ENCODE data around the gene SUSD6. TPM values are rescaled to one million over a fixed set of nuclear protein-coding genes. Genes with fewer than 3 reads are reported as not detected.
"Not testable (repeated sequence)": the region's sequence is repeated elsewhere in the genome, so short reads cannot be mapped to it uniquely, and the experiment has no call there.

The SUSD6 gene
- total and polyA plus RNA-seq, 4 donors, result 16.0 to 75.1 (median 61.0) TPM

DNA sequence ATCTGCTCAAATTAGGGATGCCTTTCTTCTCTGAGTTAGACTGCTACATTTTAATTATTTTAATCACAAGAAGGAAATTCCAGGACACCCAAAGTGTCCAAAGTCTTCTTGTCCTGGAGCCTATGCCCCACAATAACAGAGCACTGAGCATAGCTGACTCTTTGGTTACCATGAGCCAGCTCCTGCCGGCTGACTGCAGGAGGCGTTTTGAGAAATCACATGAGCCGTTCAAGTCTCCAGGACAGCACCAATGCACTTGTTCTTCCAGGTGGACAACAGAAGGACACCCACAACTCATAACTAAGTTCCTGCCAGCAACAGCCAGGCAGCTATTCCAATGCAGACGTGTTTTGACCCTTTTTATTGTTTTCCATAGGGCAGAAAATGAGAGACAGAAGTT, 109.5 kb downstream of the SUSD6 start:
- Histone ChIP-seq H3K9me3 (ENCODE audit: control insufficient read depth in 4 of 4, insufficient read depth in 3 of 4, low read length in 3 of 4) (peaks cover 0 to 2% (median 0%) of the 10 kb centered on the region in 4 donors), H3K9ac (ENCODE audit: insufficient read depth in 1 of 2, low read length in 2 of 2) (no peak overlapping the region), H3K27me3 (ENCODE audit: control insufficient read depth in 3 of 3, insufficient read depth in 3 of 3, low read length in 2 of 3) (no peaks in the 10 kb centered on the region), H3K36me3 (ENCODE audit: control insufficient read depth in 4 of 4, insufficient read depth in 4 of 4, low read length in 4 of 4) (no peaks in the 10 kb centered on the region), H3K27ac (ENCODE audit: low read depth in 1 of 2, low read length in 1 of 2) (no peak overlapping the region), H3K4me3 (no peak overlapping the region), H3K4me1 (ENCODE audit: control insufficient read depth in 5 of 5, insufficient read depth in 5 of 5, low read length in 5 of 5) (peaks cover 6 to 31% (median 17%) of the 10 kb centered on the region in 5 donors)
- ATAC-seq (ENCODE audit: insufficient read depth, low FRiP score) (no peak), DNase-seq (no peak)
- TF ChIP-seq, protein P1, sequence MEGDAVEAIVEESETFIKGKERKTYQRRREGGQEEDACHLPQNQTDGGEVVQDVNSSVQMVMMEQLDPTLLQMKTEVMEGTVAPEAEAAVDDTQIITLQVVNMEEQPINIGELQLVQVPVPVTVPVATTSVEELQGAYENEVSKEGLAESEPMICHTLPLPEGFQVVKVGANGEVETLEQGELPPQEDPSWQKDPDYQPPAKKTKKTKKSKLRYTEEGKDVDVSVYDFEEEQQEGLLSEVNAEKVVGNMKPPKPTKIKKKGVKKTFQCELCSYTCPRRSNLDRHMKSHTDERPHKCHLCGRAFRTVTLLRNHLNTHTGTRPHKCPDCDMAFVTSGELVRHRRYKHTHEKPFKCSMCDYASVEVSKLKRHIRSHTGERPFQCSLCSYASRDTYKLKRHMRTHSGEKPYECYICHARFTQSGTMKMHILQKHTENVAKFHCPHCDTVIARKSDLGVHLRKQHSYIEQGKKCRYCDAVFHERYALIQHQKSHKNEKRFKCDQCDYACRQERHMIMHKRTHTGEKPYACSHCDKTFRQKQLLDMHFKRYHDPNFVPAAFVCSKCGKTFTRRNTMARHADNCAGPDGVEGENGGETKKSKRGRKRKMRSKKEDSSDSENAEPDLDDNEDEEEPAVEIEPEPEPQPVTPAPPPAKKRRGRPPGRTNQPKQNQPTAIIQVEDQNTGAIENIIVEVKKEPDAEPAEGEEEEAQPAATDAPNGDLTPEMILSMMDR (IDR thresholded peaks at IDR 0.05; ENCODE audit: control extremely low read depth, extremely low read depth), result no peak
- 73 to 85% methylated on average over 4 of the region's 4 CpGs for WGBS, 2 donors

DNA sequence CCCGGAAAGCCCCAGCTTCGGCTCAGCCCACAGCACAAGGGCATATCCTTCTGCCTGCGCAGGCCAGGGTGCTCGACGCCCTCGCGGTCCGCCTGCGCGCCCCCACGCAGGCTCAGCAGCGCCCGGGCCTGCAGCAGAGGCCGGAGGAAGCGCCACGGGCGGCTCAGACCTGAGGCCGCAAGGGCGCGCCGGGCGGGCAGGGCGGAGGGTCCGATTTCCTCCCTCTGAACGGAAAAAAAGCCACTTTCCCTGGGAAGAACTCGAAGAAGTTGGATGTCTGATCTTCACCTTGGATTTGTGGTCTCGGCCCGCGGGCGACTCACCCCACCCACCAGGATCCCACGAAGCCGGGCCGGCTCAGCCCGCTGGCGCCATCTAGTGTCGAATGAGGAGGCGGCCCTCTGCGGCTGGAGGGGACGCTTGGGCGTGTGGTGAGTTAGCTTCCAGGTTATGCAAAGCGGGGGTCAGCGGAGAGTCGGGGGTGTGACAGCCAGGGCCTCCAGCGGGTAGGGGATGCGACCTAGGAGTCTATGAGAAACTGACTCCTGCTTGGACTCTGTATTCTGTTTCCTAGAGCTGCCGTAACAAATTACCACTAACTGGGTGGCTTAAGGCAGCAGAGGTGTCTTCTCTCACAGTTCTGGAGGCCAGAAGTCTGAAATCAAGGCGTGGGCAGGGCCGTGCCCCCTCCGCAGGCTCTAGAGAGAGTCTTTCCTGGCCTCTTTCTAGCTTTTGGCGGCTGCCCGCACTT, 115.5 kb downstream of the SUSD6 start:
- Histone ChIP-seq H3K4me3 (no peak overlapping the region), H3K27me3 (ENCODE audit: control insufficient read depth in 3 of 3, insufficient read depth in 3 of 3, low read length in 2 of 3) (no peaks in the 10 kb centered on the region), H3K27ac (ENCODE audit: low read depth in 1 of 2, low read length in 1 of 2) (peak overlapping the region; percentile 15 to 52), H3K9ac (ENCODE audit: insufficient read depth in 1 of 2, low read length in 2 of 2) (no peak overlapping the region), H3K36me3 (ENCODE audit: control insufficient read depth in 4 of 4, insufficient read depth in 4 of 4, low read length in 4 of 4) (no peaks in the 10 kb centered on the region), H3K4me1 (ENCODE audit: control insufficient read depth in 5 of 5, insufficient read depth in 5 of 5, low read length in 5 of 5) (peaks cover 0 to 6% (median 0%) of the 10 kb centered on the region in 5 donors), H3K9me3 (ENCODE audit: control insufficient read depth in 4 of 4, insufficient read depth in 3 of 4, low read length in 3 of 4) (no peaks in the 10 kb centered on the region)
- TF ChIP-seq, protein P1 (IDR thresholded peaks at IDR 0.05; ENCODE audit: control extremely low read depth, extremely low read depth), result peak; percentile 89
- DNase-seq, result peak; percentile 76 to 82 (median 81)
- WGBS, 2 donors, result 4 to 8% methylated on average over 50 to 51 of the region's 51 CpGs
- peak; percentile 95 for ATAC-seq (ENCODE audit: insufficient read depth, low FRiP score)

DNA sequence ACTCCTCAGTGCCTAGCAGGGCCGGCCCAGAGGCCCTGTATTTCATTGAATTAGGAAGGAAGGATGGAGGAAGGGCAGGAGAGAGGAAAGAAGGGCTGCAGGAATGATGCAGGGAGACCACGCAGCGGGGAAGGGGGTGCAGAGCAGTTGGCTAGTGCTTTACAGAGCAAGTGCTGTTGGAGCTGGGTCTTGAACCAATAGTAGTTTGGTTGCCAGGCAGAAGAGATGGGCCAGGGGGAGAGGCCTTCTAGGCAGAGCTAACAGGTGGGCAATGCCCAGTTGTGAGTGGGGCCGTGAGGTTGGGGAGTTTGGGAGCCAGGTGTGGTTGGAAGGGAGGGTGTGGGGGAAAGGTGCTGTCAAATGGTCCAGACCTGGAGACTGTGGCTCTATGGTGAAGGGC, 116.5 kb downstream of the SUSD6 start:
- Histone ChIP-seq H3K9ac (ENCODE audit: insufficient read depth in 1 of 2, low read length in 2 of 2) (no peak overlapping the region), H3K27ac (ENCODE audit: low read depth in 1 of 2, low read length in 1 of 2) (no peak overlapping the region)
- WGBS, 2 donors, result 88 to 89% methylated on average over 4 of the region's 4 CpGs

DNA sequence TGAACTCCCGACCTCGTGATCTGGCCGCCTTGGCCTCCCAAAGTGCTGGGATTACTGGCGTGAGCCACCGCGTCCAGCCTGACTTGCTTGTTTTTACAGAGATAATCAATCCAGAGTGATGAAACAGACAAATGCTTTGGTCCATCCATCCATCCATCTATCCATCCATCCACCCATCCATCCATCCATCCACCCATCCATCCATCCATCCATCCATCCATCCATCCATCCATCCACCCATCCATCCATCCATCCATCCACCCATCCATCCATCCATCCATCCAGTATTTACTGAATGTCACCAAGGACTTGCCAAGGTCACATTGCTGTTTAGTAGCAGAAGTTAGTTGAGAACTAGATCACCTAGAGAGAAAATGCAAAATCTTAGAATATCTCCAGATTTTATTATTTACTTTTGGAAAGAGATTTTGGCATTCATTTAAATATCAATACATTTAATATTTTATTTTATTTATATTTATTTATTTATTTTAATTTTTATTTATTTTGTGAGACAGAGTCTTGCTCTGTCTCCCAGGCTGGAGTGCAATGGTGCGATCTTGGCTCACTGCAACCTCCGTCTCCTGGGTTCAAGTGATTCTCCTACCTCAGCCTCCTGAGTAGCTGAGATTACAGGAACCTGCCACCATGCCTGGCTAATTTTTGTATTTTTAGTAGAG, 120.7 kb downstream of the SUSD6 start:
- DNase-seq, result not testable (repeated sequence)

More for the DNA sequence above, 116.5 kb downstream of the SUSD6 start:
- DNase-seq (no peak), ATAC-seq (ENCODE audit: insufficient read depth, low FRiP score) (no peak)
- no peak overlapping the region for H3K4me3 ChIP-seq
- no peaks in the 10 kb centered on the region for H3K36me3 ChIP-seq (ENCODE audit: control insufficient read depth in 4 of 4, insufficient read depth in 4 of 4, low read length in 4 of 4)
- TF ChIP-seq, protein P1 (IDR thresholded peaks at IDR 0.05; ENCODE audit: control extremely low read depth, extremely low read depth), result no peak
- peaks cover 0 to 6% (median 0%) of the 10 kb centered on the region in 5 donors for H3K4me1 ChIP-seq (ENCODE audit: control insufficient read depth in 5 of 5, insufficient read depth in 5 of 5, low read length in 5 of 5)
- no peaks in the 10 kb centered on the region for H3K27me3 ChIP-seq (ENCODE audit: control insufficient read depth in 3 of 3, insufficient read depth in 3 of 3, low read length in 2 of 3)
- no peaks in the 10 kb centered on the region for H3K9me3 ChIP-seq (ENCODE audit: control insufficient read depth in 4 of 4, insufficient read depth in 3 of 4, low read length in 3 of 4)

DNA sequence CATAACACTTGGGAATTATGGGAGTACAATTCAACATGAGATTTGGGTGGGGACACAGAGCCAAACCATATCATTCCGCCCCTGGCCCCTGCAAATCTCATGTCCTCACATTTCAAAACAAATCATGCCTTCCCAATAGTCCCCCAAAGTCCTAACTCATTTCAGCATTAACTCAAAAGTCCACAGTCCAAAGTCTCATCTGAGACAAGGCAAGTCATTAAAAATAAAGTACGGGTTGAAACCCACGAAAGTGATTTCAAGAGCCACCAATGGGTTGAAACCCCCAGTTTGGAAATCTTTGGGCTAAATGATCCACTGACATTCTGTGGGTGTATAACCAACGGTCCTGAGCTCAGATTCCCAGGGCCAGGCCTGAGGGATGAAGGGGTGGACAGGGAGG, 125.0 kb downstream of the SUSD6 start:
- not testable (repeated sequence) for H3K36me3 ChIP-seq (ENCODE audit: control insufficient read depth in 4 of 4, insufficient read depth in 4 of 4, low read length in 4 of 4); H3K27ac ChIP-seq (ENCODE audit: low read depth in 1 of 2, low read length in 1 of 2); ATAC-seq (ENCODE audit: insufficient read depth, low FRiP score); H3K4me1 ChIP-seq (ENCODE audit: control insufficient read depth in 5 of 5, insufficient read depth in 5 of 5, low read length in 5 of 5); H3K9me3 ChIP-seq (ENCODE audit: control insufficient read depth in 4 of 4, insufficient read depth in 3 of 4, low read length in 3 of 4); H3K27me3 ChIP-seq (ENCODE audit: control insufficient read depth in 3 of 3, insufficient read depth in 3 of 3, low read length in 2 of 3); H3K4me3 ChIP-seq; DNase-seq; H3K9ac ChIP-seq (ENCODE audit: insufficient read depth in 1 of 2, low read length in 2 of 2)
- 85 to 93% methylated on average over 4 of the region's 4 CpGs for WGBS, 2 donors

More for the DNA sequence above, 120.7 kb downstream of the SUSD6 start:
- H3K27me3 ChIP-seq (ENCODE audit: control insufficient read depth in 3 of 3, insufficient read depth in 3 of 3, low read length in 2 of 3); H3K4me3 ChIP-seq; H3K27ac ChIP-seq (ENCODE audit: low read depth in 1 of 2, low read length in 1 of 2); H3K4me1 ChIP-seq (ENCODE audit: control insufficient read depth in 5 of 5, insufficient read depth in 5 of 5, low read length in 5 of 5); H3K9me3 ChIP-seq (ENCODE audit: control insufficient read depth in 4 of 4, insufficient read depth in 3 of 4, low read length in 3 of 4); ATAC-seq (ENCODE audit: insufficient read depth, low FRiP score); H3K9ac ChIP-seq (ENCODE audit: insufficient read depth in 1 of 2, low read length in 2 of 2); H3K36me3 ChIP-seq (ENCODE audit: control insufficient read depth in 4 of 4, insufficient read depth in 4 of 4, low read length in 4 of 4): not testable (repeated sequence)
- 95 to 97% methylated on average over 8 of the region's 8 CpGs for WGBS, 2 donors
